Upper lobe of left lung (tissue), 6 donors: ENCODE data around the gene AADACL3. TPM values are rescaled to one million over a fixed set of nuclear protein-coding genes. Genes with fewer than 3 reads are reported as not detected.

ENCODE experiments used
- ATAC-seq, 2 donors: fragments of 200-7000 bp; cut with Tn5 transposase; one replicate each; pipeline ENCODE4 v1.9.1; 2022; ENCODE audit warnings: mild to moderate bottlenecking in 2 of 2, moderate library complexity in 2 of 2; ENCODE audit not compliant: low FRiP score in 2 of 2
- DNase-seq, 2 donors: peaks; one replicate each; pipeline ENCODE4 v3.0.0-alpha.2; 2019 to 2020
- H3K27ac ChIP-seq, 4 donors: fragments of 200-600 bp; sonication (generic); one replicate each; pipeline ENCODE4 v1.5.1; 2016 to 2019
- H3K27me3 ChIP-seq, 4 donors: fragments of 200-600 bp; sonication (generic); one replicate each; pipeline ENCODE4 v1.5.1; 2017 to 2019
- H3K36me3 ChIP-seq, 4 donors: fragments of 200-600 bp; sonication (generic); one replicate each; pipeline ENCODE4 v1.5.1; 2016 to 2019
- H3K4me1 ChIP-seq, 4 donors: fragments of 200-600 bp; sonication (generic); one replicate each; pipeline ENCODE4 v1.5.1; 2018 to 2019
- H3K4me3 ChIP-seq, 4 donors: fragments of 200-600 bp; sonication (generic); one replicate each; pipeline ENCODE4 v1.5.1; 2017 to 2019; ENCODE audit warnings: mild to moderate bottlenecking in 2 of 4, moderate library complexity in 1 of 4
- H3K9me3 ChIP-seq, 4 donors: fragments of 200-600 bp; sonication (generic); one replicate each; pipeline ENCODE4 v1.5.1; 2018 to 2019
- CTCF ChIP-seq, 6 experiments: fragments of 450-650 bp in 4 of 6; fragments of 200-600 bp in 2 of 6; sonication (generic) in 2 of 6; IDR thresholded peaks; one replicate each; pipeline ENCODE4 v1.5.1; 2016 to 2019; ENCODE audit warnings: antibody characterized with exemption in 6 of 6
- EP300 ChIP-seq, 4 donors: sonication (generic); formaldehyde crosslinking; IDR thresholded peaks; one replicate each; pipeline ENCODE4 v1.5.1; 2017; ENCODE audit warnings: antibody characterized with exemption in 4 of 4, control low read depth in 2 of 4
- POLR2A ChIP-seq, 4 donors: fragments of 450-650 bp; IDR thresholded peaks; one replicate each; pipeline ENCODE4 v1.5.1; 2016 to 2017; ENCODE audit warnings: antibody characterized with exemption in 4 of 4, mild to moderate bottlenecking in 2 of 4
- POLR2AphosphoS5 ChIP-seq, 2 donors: sonication (generic); formaldehyde crosslinking; IDR thresholded peaks; one replicate each; pipeline ENCODE4 v1.5.1; 2017; ENCODE audit warnings: antibody characterized with exemption in 2 of 2
- WGBS, 2 donors: methylation state at CpG; one replicate each; pipeline ENCODE4 v1.1.5; 2017 to 2018; 5-methylcytosine and 5-hydroxymethylcytosine counted together
- total RNA-seq, 6 donors: library from RNA; depleted of rRNA in 4 of 6; stranded (reverse); fragments of >200 nt in 4 of 6; gene quantifications; one replicate each; pipeline versions ENCODE4 v1.1.0 to v1.2.1, GENCODE V29; 2016 to 2021
- donor health status: DM: no; HTN: no; CAD: no; lungs with moderate emphysema.
- donor health status: DM: no; HTN: yes; CAD: no; lungs with severe emphysema.

AADACL3 gene
- total RNA-seq, 6 donors from 2014 or later, result not detected

DNA sequence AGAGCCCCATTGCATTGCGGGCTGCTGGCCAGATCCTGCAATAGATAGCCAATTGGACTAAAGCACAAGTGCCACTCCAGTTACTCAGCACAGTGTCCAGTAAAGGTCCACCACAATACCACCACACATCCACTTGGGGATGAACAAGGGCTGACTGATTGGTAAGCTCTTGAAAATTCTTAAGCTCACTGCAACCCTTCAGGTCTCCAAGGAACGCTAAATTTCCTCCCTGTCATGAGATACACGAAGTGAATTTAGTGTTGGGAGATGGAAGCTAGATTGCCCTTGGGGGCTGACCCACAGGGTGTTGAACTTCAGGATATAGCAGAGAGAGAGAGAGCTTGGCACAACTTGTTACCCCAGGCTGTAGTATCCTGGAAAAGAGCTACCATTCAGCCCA is 9.8 kb upstream of the AADACL3 start:
- WGBS, 2 donors, result 72 to 100% methylated on average over 2 to 3 of the region's 3 CpGs
- ATAC-seq (no peak), DNase-seq (no peak)

GRCh38 chr1:12708396-12709090 is 7.4 kb upstream of the AADACL3 start:
- WGBS, 2 donors, result 69 to 70% methylated on average over 4 of the region's 4 CpGs
- H3K27me3 ChIP-seq, result no peaks in the 10 kb centered on the region
- TF ChIP-seq POLR2AphosphoS5 (IDR thresholded peaks at IDR 0.05), result no peak

More for the DNA sequence above, 9.8 kb upstream of the AADACL3 start:
- H3K4me3 ChIP-seq, result no peak overlapping the region
- no peaks in the 10 kb centered on the region for H3K36me3 ChIP-seq
- no peak overlapping the region for H3K27ac ChIP-seq
- TF ChIP-seq POLR2AphosphoS5 (IDR thresholded peaks at IDR 0.05), result no peak
- no peak for TF ChIP-seq CTCF (IDR thresholded peaks at IDR 0.05)
- TF ChIP-seq POLR2A (IDR thresholded peaks at IDR 0.05), result no peak
- no peaks in the 10 kb centered on the region for H3K4me1 ChIP-seq
- H3K27me3 ChIP-seq, result no peaks in the 10 kb centered on the region
- H3K9me3 ChIP-seq, result peaks cover 3 to 15% (median 13%) of the 10 kb centered on the region in 4 donors

GRCh38 chr1:12709091-12709491 is 6.8 kb upstream of the AADACL3 start:
- no peak for DNase-seq
- 11 to 13% methylated on average over 1 of the region's 1 CpG for WGBS, 2 donors
- ATAC-seq, result no peak

More at GRCh38 chr1:12708396-12709090, 7.4 kb upstream of the AADACL3 start:
- H3K4me3 ChIP-seq, result no peak overlapping the region
- H3K36me3 ChIP-seq, result no peaks in the 10 kb centered on the region
- no peak overlapping the region for H3K27ac ChIP-seq
- no peak for DNase-seq
- no peak for ATAC-seq
- H3K4me1 ChIP-seq, result no peaks in the 10 kb centered on the region
- H3K9me3 ChIP-seq, result peaks cover 3 to 13% (median 10%) of the 10 kb centered on the region in 4 donors

GRCh38 chr1:12709696-12710095 is 6.2 kb upstream of the AADACL3 start:
- no peak for ATAC-seq
- no peak for TF ChIP-seq POLR2A (IDR thresholded peaks at IDR 0.05)
- TF ChIP-seq CTCF (IDR thresholded peaks at IDR 0.05), result no peak
- no peak for TF ChIP-seq POLR2AphosphoS5 (IDR thresholded peaks at IDR 0.05)
- no peak for TF ChIP-seq EP300 (IDR thresholded peaks at IDR 0.05)
- H3K36me3 ChIP-seq, result no peaks in the 10 kb centered on the region
- H3K4me3 ChIP-seq, result no peak overlapping the region
- H3K27me3 ChIP-seq, result no peaks in the 10 kb centered on the region
- WGBS, 2 donors, result 76% methylated on average over 3 of the region's 3 CpGs
- H3K9me3 ChIP-seq, result peaks cover 0 to 2% (median 0%) of the 10 kb centered on the region in 4 donors
- no peak for DNase-seq
- no peaks in the 10 kb centered on the region for H3K4me1 ChIP-seq
- H3K27ac ChIP-seq, result no peak overlapping the region

More at GRCh38 chr1:12709091-12709491, 6.8 kb upstream of the AADACL3 start:
- no peak overlapping the region for H3K4me3 ChIP-seq
- H3K27ac ChIP-seq, result no peak overlapping the region
- no peaks in the 10 kb centered on the region for H3K27me3 ChIP-seq
- no peaks in the 10 kb centered on the region for H3K4me1 ChIP-seq
- H3K36me3 ChIP-seq, result no peaks in the 10 kb centered on the region
- TF ChIP-seq POLR2A (IDR thresholded peaks at IDR 0.05) (no peak), CTCF (IDR thresholded peaks at IDR 0.05) (no peak), EP300 (IDR thresholded peaks at IDR 0.05) (no peak), POLR2AphosphoS5 (IDR thresholded peaks at IDR 0.05) (no peak)
- peaks cover 1 to 7% (median 4%) of the 10 kb centered on the region in 4 donors for H3K9me3 ChIP-seq

- Histone ChIP-seq H3K4me1 (no peaks in the 10 kb centered on the region), H3K36me3 (no peaks in the 10 kb centered on the region), H3K4me3 (no peak overlapping the region), H3K27ac (no peak overlapping the region), H3K9me3 (no peaks in the 10 kb centered on the region), H3K27me3 (no peaks in the 10 kb centered on the region)
- DNase-seq (no peak), ATAC-seq (no peak)
- WGBS, 2 donors, result 61 to 75% methylated on average over 2 to 3 of the region's 3 CpGs
- TF ChIP-seq EP300 (IDR thresholded peaks at IDR 0.05), result no peak
- TF ChIP-seq POLR2A (IDR thresholded peaks at IDR 0.05), result no peak
- no peak for TF ChIP-seq POLR2AphosphoS5 (IDR thresholded peaks at IDR 0.05)
- no peak for TF ChIP-seq CTCF (IDR thresholded peaks at IDR 0.05)
These were observed 4.4 kb upstream of the AADACL3 start for GRCh38 chr1:12711536-12711935.
